Heart right ventricle (tissue), 16 donors: ENCODE measurements around the gene C22orf31. TPM values are rescaled to one million over a fixed set of nuclear protein-coding genes. Genes with fewer than 3 reads are reported as not detected.

Source experiments
- ATAC-seq, 8 donors: fragments of 200-7000 bp; cut with Tn5 transposase; one replicate each; pipeline ENCODE4 v1.9.1; 2020; ENCODE audit warnings: mild to moderate bottlenecking in 8 of 8, moderate library complexity in 8 of 8, moderate number of reproducible peaks in 1 of 8
- DNase-seq, 2 donors: peaks; one replicate each; pipeline ENCODE4 v3.0.0-alpha.2; 2020
- H3K27ac ChIP-seq, 10 donors: fragments of 200-600 bp; sonication (generic) in 2 of 10; one replicate each; pipeline versions ENCODE4 v1.5.0 to v1.8.0; 2020 to 2022; ENCODE audit warnings: mild to moderate bottlenecking in 3 of 10
- H3K27me3 ChIP-seq, 7 donors: fragments of 200-600 bp; one replicate each; pipeline ENCODE4 v1.8.0; 2021 to 2022; ENCODE audit warnings: mild to moderate bottlenecking in 2 of 7
- H3K36me3 ChIP-seq, 9 donors: fragments of 200-600 bp; sonication (generic) in 1 of 9; one replicate each; pipeline versions ENCODE4 v1.5.0 to v1.8.0; 2020 to 2022; ENCODE audit warnings: mild to moderate bottlenecking in 2 of 9
- H3K4me1 ChIP-seq, 9 donors: fragments of 200-600 bp; sonication (generic) in 1 of 9; one replicate each; pipeline versions ENCODE4 v1.5.0 to v1.8.0; 2020 to 2022; ENCODE audit warnings: mild to moderate bottlenecking in 4 of 9
- H3K4me3 ChIP-seq, 10 donors: fragments of 200-600 bp; sonication (generic) in 2 of 10; one replicate each; pipeline versions ENCODE4 v1.5.0 to v1.8.0; 2020 to 2022; ENCODE audit warnings: mild to moderate bottlenecking in 7 of 10, moderate library complexity in 2 of 10
- H3K9me3 ChIP-seq, 11 donors: fragments of 200-600 bp in 10 of 11; sonication (generic) in 2 of 11; one replicate each; pipeline versions ENCODE4 v1.5.0 to v1.8.0; 2013 to 2022; ENCODE audit warnings: mild to moderate bottlenecking in 2 of 11, control low read depth in 1 of 11, moderate library complexity in 1 of 11
- CTCF ChIP-seq, 9 donors: fragments of 200-600 bp; sonication (generic) in 2 of 9; IDR thresholded peaks; one replicate each; pipeline versions ENCODE4 v1.5.0 to v1.8.0; 2021 to 2022; ENCODE audit warnings: antibody characterized with exemption in 9 of 9, mild to moderate bottlenecking in 5 of 9, moderate library complexity in 1 of 9
- WGBS, 2 donors: extraction: QIAGEN DNeasy Blood & Tissue Kit; methylation state at CpG; one replicate each; pipeline ENCODE4 v1.1.7; 2013; ENCODE audit warnings: inconsistent platforms in 1 of 2; 5-methylcytosine and 5-hydroxymethylcytosine counted together
- intact Hi-C, 10 donors: fragments of 100-400 bp; cut with DNase I; formaldehyde crosslinking; loops; one replicate each; pipeline versions ENCODE4 v1.11.1 to v1.14.2; 2022
- polyA plus RNA-seq, 2 donors: library from polyadenylated mRNA; stranded (reverse); fragments of 200-250 nt; gene quantifications; one replicate each; pipeline ENCODE4 v1.2.3, GENCODE V29; 2013
- total RNA-seq, 10 donors: library from RNA; stranded (reverse); fragmentation: NEBNext Ultra II Directional in 3 of 10; extraction: Animal tissue kit (Norgen Biotek cat#: 25700) in 3 of 10; gene quantifications; one replicate each; pipeline versions ENCODE4 v1.2.1 to v1.2.4, GENCODE V29; 2021 to 2023
- donor health status: Arrhythmogenic right ventricular cardiomyopathy.
- donor health status: ischemic (EF 13 %, LVEDD 7.1; RV severe dilation, severe dysfunction).
- donor health status: healthy with polysubstance abuse.
- donor health status: DM: no; HTN: yes; CAD: no.
- donor health status: DM: no; HTN: no; CAD: no.
- donor health status: ischemic (EF 25% LVEDD 6.9; RV normal size, moderate dysfunction).
- donor health status: ischemic (EF 25% LVEDD 5.7; RV mildly dilated, moderate dysfunction).
- donor health status: healthy.
- donor health status: DM: yes; HTN: yes; CAD: no.
- donor health status: Ischemic cardiomyopathy.
- donor health status: ischemic (EF 35%, LVEDD 5.7; RV mildly dilated, moderate dysfunction).
- donor health status: nonischemic (EF 11% LVEDD 7.7; RV severe dilation, severe dysfunction).
- donor health status: DM: yes; HTN: yes; CAD: no.
- donor health status: PGD.
- donor health status: ischemic (EF 29% LVEDD 5.4; RV normal size, mild dysfunction).
- donor health status: nonischemic (EF 23%, LVEDD 6.1; RV moderate dilation, normal function).

Gene C22orf31
- total and polyA plus RNA-seq, 12 donors, result 0.24 TPM; not detected in 11

GRCh38 chr22:29026579-29026978, 35.1 kb downstream of the C22orf31 start:
- Histone ChIP-seq H3K36me3 (no peaks in the 10 kb centered on the region), H3K27ac (no peak overlapping the region), H3K4me3 (no peak overlapping the region), H3K4me1 (peaks cover 2 to 37% (median 22%) of the 10 kb centered on the region in 9 donors), H3K27me3 (peaks cover 0 to 22% (median 0%) of the 10 kb centered on the region in 7 donors), H3K9me3 (no peaks in the 10 kb centered on the region)
- ATAC-seq (no peak), DNase-seq (no peak)
- TF ChIP-seq CTCF (IDR thresholded peaks at IDR 0.05), result no peak
- intact Hi-C loops, result no loop called here
- 93 to 96% methylated on average over 3 of the region's 3 CpGs for WGBS, 2 donors

GRCh38 chr22:29023172-29023796, 38.3 kb downstream of the C22orf31 start:
- intact Hi-C loops, result no loop called here
- 50 to 54% methylated on average over 3 of the region's 3 CpGs for WGBS, 2 donors
- H3K36me3 ChIP-seq, result no peaks in the 10 kb centered on the region
- no peak overlapping the region for H3K27ac ChIP-seq
- no peak for DNase-seq
- TF ChIP-seq CTCF (IDR thresholded peaks at IDR 0.05), result no peak
- ATAC-seq, result no peak
- H3K27me3 ChIP-seq, result no peaks in the 10 kb centered on the region
- peaks cover 0 to 6% (median 0%) of the 10 kb centered on the region in 11 donors for H3K9me3 ChIP-seq
- H3K4me1 ChIP-seq, result peaks cover 0 to 17% (median 12%) of the 10 kb centered on the region in 9 donors
- H3K4me3 ChIP-seq, result no peak overlapping the region

GRCh38 chr22:29022101-29022817, 39.4 kb downstream of the C22orf31 start:
- DNase-seq, result no peak
- Histone ChIP-seq H3K27me3 (no peaks in the 10 kb centered on the region), H3K36me3 (no peaks in the 10 kb centered on the region), H3K27ac (no peak overlapping the region), H3K4me1 (peaks cover 0 to 17% (median 12%) of the 10 kb centered on the region in 9 donors), H3K4me3 (no peak overlapping the region), H3K9me3 (peaks cover 0 to 6% (median 0%) of the 10 kb centered on the region in 11 donors)
- no peak for ATAC-seq
- WGBS, 2 donors, result 86 to 87% methylated on average over 6 of the region's 6 CpGs
- no peak for TF ChIP-seq CTCF (IDR thresholded peaks at IDR 0.05)
- intact Hi-C loops, result no loop called here

- no peak for TF ChIP-seq CTCF (IDR thresholded peaks at IDR 0.05)
- DNase-seq, result no peak
- intact Hi-C loops, result no loop called here
- H3K36me3 ChIP-seq, result no peaks in the 10 kb centered on the region
- H3K27me3 ChIP-seq, result no peaks in the 10 kb centered on the region
- no peak overlapping the region for H3K27ac ChIP-seq
- H3K9me3 ChIP-seq, result peaks cover 0 to 6% (median 0%) of the 10 kb centered on the region in 11 donors
- H3K4me1 ChIP-seq, result peaks cover 0 to 19% (median 3%) of the 10 kb centered on the region in 9 donors
- H3K4me3 ChIP-seq, result no peak overlapping the region
- WGBS, 2 donors, result 97 to 98% methylated on average over 4 of the region's 4 CpGs
- ATAC-seq, result no peak
Measured at GRCh38 chr22:29018293-29019189, 43.1 kb downstream of the C22orf31 start.
